Adipocyte (in vitro differentiated cells): ENCODE results near the gene RNASE11.
"Not testable (repeated sequence)": the region's sequence is repeated elsewhere in the genome, so short reads cannot be mapped to it uniquely, and the experiment has no call there.

Source experiments
- DNase-seq: peaks from one replicate; pipeline ENCODE4 v3.0.0-alpha.2; 2015; ENCODE audit warnings: low read depth
- H3K27me3 ChIP-seq: replicated peaks from 2 replicates; pipeline ENCODE4 v1.7.0; 2013; ENCODE audit warnings: mild to moderate bottlenecking, low read length, moderate library complexity; ENCODE audit not compliant: control insufficient read depth, insufficient read depth
- H3K36me3 ChIP-seq: 2 replicates; pipeline ENCODE4 v1.7.0; 2013; ENCODE audit warnings: low read length, mild to moderate bottlenecking, moderate library complexity; ENCODE audit not compliant: control insufficient read depth, insufficient read depth, severe bottlenecking
- H3K4me1 ChIP-seq: 2 replicates; pipeline ENCODE4 v1.7.0; 2013; ENCODE audit warnings: mild to moderate bottlenecking, low read length, moderate library complexity; ENCODE audit not compliant: control insufficient read depth, insufficient read depth
- H3K4me3 ChIP-seq: 2 replicates; pipeline ENCODE4 v1.7.0; 2013; ENCODE audit warnings: mild to moderate bottlenecking, low read length, moderate library complexity
- H3K9ac ChIP-seq: 2 replicates; pipeline ENCODE4 v1.7.0; 2013; ENCODE audit warnings: mild to moderate bottlenecking, low read length, moderate library complexity
- H3K9me3 ChIP-seq: 2 replicates; pipeline ENCODE4 v1.7.0; 2013; ENCODE audit warnings: mild to moderate bottlenecking, low read length, moderate library complexity; ENCODE audit not compliant: control insufficient read depth

The RNASE11 gene

GRCh38 chr14:20624495-20625070 is 36.8 kb upstream of the RNASE11 start:
- Histone ChIP-seq H3K4me3 (peak overlapping the region; percentile 79), H3K27me3 (no peaks in the 10 kb centered on the region), H3K9me3 (no peaks in the 10 kb centered on the region), H3K9ac (peak overlapping the region; percentile 59), H3K36me3 (no peaks in the 10 kb centered on the region), H3K4me1 (peaks cover 39% of the 10 kb centered on the region)
- DNase-seq: peak; percentile 68

GRCh38 chr14:20623798-20624197 is 36.0 kb upstream of the RNASE11 start:
- Histone ChIP-seq H3K9ac (no peak overlapping the region), H3K27me3 (peaks cover 2% of the 10 kb centered on the region), H3K36me3 (no peaks in the 10 kb centered on the region), H3K4me3 (no peak overlapping the region), H3K9me3 (no peaks in the 10 kb centered on the region), H3K4me1 (peaks cover 39% of the 10 kb centered on the region)
- no peak for DNase-seq

- no peak for DNase-seq
- Histone ChIP-seq H3K9me3 (no peaks in the 10 kb centered on the region), H3K27me3 (peaks cover 11% of the 10 kb centered on the region), H3K4me3 (no peak overlapping the region), H3K36me3 (no peaks in the 10 kb centered on the region), H3K9ac (no peak overlapping the region), H3K4me1 (peaks cover 34% of the 10 kb centered on the region)
Measured at GRCh38 chr14:20622816-20623291, 35.1 kb upstream of the RNASE11 start.

GRCh38 chr14:20620798-20621478 is 33.1 kb upstream of the RNASE11 start:
- Histone ChIP-seq H3K27me3 (peaks cover 11% of the 10 kb centered on the region), H3K4me1 (peaks cover 21% of the 10 kb centered on the region), H3K9me3 (no peaks in the 10 kb centered on the region), H3K36me3 (no peaks in the 10 kb centered on the region), H3K9ac (no peak overlapping the region), H3K4me3 (no peak overlapping the region)
- no peak for DNase-seq

- not testable (repeated sequence) for H3K9ac ChIP-seq, H3K4me3 ChIP-seq, H3K9me3 ChIP-seq, DNase-seq, H3K36me3 ChIP-seq
- H3K27me3 ChIP-seq: peaks cover 11% of the 10 kb centered on the region
- peaks cover 16% of the 10 kb centered on the region for H3K4me1 ChIP-seq
Measured at GRCh38 chr14:20619688-20620087, 31.9 kb upstream of the RNASE11 start.

GRCh38 chr14:20618271-20618749 is 30.5 kb upstream of the RNASE11 start:
- Histone ChIP-seq H3K4me3 (no peak overlapping the region), H3K4me1 (peaks cover 17% of the 10 kb centered on the region), H3K9me3 (no peaks in the 10 kb centered on the region), H3K36me3 (no peaks in the 10 kb centered on the region), H3K27me3 (peaks cover 11% of the 10 kb centered on the region), H3K9ac (no peak overlapping the region)
- no peak for DNase-seq

- no peak for DNase-seq
Measured at GRCh38 chr14:20617138-20618003, 29.6 kb upstream of the RNASE11 start.

GRCh38 chr14:20615996-20616395 is 28.2 kb upstream of the RNASE11 start:
- no peak overlapping the region for H3K9ac ChIP-seq
- peaks cover 11% of the 10 kb centered on the region for H3K27me3 ChIP-seq
- H3K9me3 ChIP-seq: no peaks in the 10 kb centered on the region
- no peaks in the 10 kb centered on the region for H3K36me3 ChIP-seq
- no peak overlapping the region for H3K4me3 ChIP-seq
- H3K4me1 ChIP-seq: peaks cover 10% of the 10 kb centered on the region
- DNase-seq: no peak

More at GRCh38 chr14:20617138-20618003, 29.6 kb upstream of the RNASE11 start:
- no peaks in the 10 kb centered on the region for H3K9me3 ChIP-seq
- H3K36me3 ChIP-seq: no peaks in the 10 kb centered on the region
- no peak overlapping the region for H3K4me3 ChIP-seq
- peaks cover 10% of the 10 kb centered on the region for H3K4me1 ChIP-seq
- peaks cover 11% of the 10 kb centered on the region for H3K27me3 ChIP-seq
- H3K9ac ChIP-seq: no peak overlapping the region

- Histone ChIP-seq H3K4me1 (peaks cover 13% of the 10 kb centered on the region), H3K27me3 (peaks cover 11% of the 10 kb centered on the region), H3K9me3 (no peaks in the 10 kb centered on the region), H3K9ac (peak overlapping the region; percentile 77), H3K36me3 (no peaks in the 10 kb centered on the region), H3K4me3 (peak overlapping the region; percentile 90)
- DNase-seq: peak; percentile 22
Measured at GRCh38 chr14:20614038-20614840, 26.4 kb upstream of the RNASE11 start.

GRCh38 chr14:20613094-20614037 is 25.6 kb upstream of the RNASE11 start:
- Histone ChIP-seq H3K36me3 (no peaks in the 10 kb centered on the region), H3K4me1 (peaks cover 13% of the 10 kb centered on the region), H3K9me3 (no peaks in the 10 kb centered on the region), H3K27me3 (peaks cover 5% of the 10 kb centered on the region), H3K9ac (peak overlapping the region; percentile 77), H3K4me3 (peak overlapping the region; percentile 90)
- peak; percentile 95 for DNase-seq
